ENCODE measurements around the gene VPS33B. TPM values are rescaled to one million over a fixed set of nuclear protein-coding genes. Genes with fewer than 3 reads are reported as not detected.

VPS33B gene
- total and polyA plus RNA-seq, 2 of the 13 experiments (the other 11 are each of a cell fraction or from before 2014, with no cell fraction given) = 15.8 to 16.5 TPM

GRCh38 chr15:91032919-91033803 lies 10.8 kb upstream of the VPS33B start:
- ATAC-seq (peak; percentile 96), DNase-seq (ENCODE audit: low spot score) (peak; percentile 75), FAIRE-seq (peak; percentile 80)
- in situ Hi-C loops (cut with HindIII; ENCODE audit: extremely low pct_ligation_motif_present, low pct_unique_long_range_greater_than_20kb) = no loop called here
- peak overlapping the region; percentile 92 for H3K4me2 ChIP-seq (ENCODE audit: low read depth, low read length)
- no peak overlapping the region for H3K9ac ChIP-seq (ENCODE audit: insufficient read depth, low read depth, low read length)
- H3K79me2 ChIP-seq (ENCODE audit: insufficient read depth, low read length) = no peaks in the 10 kb centered on the region
- H3K9me3 ChIP-seq (ENCODE audit: low read length) = no peaks in the 10 kb centered on the region
- BruUV-seq (replicated peaks) = no TSS peak
- H3K27ac ChIP-seq (ENCODE audit: extremely low read length, insufficient read depth, low read length) = no peak overlapping the region
- peak overlapping the region; percentile 72 for H2AFZ ChIP-seq (ENCODE audit: low read length)
- H4K20me1 ChIP-seq (ENCODE audit: insufficient read depth, low read length) = no peaks in the 10 kb centered on the region
- peak overlapping the region in 1 of 3 experiments; percentile 64; a peak in 2 of 6 replicates for H3K4me3 ChIP-seq (replicated peaks in 1 of 3; ENCODE audit: insufficient read depth in 1 of 3, low read depth in 2 of 3, low read length in 3 of 3)
- no peaks in the 10 kb centered on the region for H3K4me1 ChIP-seq (ENCODE audit: insufficient read depth, low read length)
- ChIA-PET POLR2A (interaction anchor here (1.1 kb wide), 1 partner anchor 78 kb away, joined by 3 read pairs; the partner anchor contains the start of gene RCCD1), CTCF (ENCODE audit: low intra/inter-chr PET ratio, low total read pairs) (interaction anchor here (1.5 kb wide), 1 partner anchor 101 kb away, joined by 4 read pairs; the partner anchor contains the start of gene HDDC3)
- H3K36me3 ChIP-seq (replicated peaks in 1 of 2; ENCODE audit: control insufficient read depth in 1 of 2, insufficient read depth in 2 of 2, low read length in 2 of 2) = no peaks in the 10 kb centered on the region
- H3K27me3 ChIP-seq (ENCODE audit: control insufficient read depth in 1 of 2, insufficient read depth in 2 of 2, low read length in 2 of 2) = peaks cover 2 to 21% of the 10 kb centered on the region in 2 experiments; a peak in 3 of 5 replicates
- intact Hi-C loops (cut with micrococcal nuclease; ENCODE audit: unreplicated experiment) = loop anchor here (5.0 kb wide), 2 partner anchors 76 to 101 kb away; partner anchors contain the start of gene HDDC3
- 25% methylated on average over 5 of the region's 12 CpGs for WGBS (ENCODE audit: low lambda C conversion rate)
- TF ChIP-seq ZFP41 (CRISPR knock-in tag; IDR thresholded peaks at IDR 0.05; ENCODE audit: borderline replicate concordance) (no peak), KAT8 (CRISPR knock-in tag; IDR thresholded peaks at IDR 0.05) (peak; percentile 68; the same call in 1 of the 2 replicates), ZNF33B (CRISPR knock-in tag; IDR thresholded peaks at IDR 0.05) (no peak), ZMYM4 (CRISPR knock-in tag; IDR thresholded peaks at IDR 0.05) (peak; percentile 68), ZFP91 (CRISPR knock-in tag; IDR thresholded peaks at IDR 0.05; ENCODE audit: borderline replicate concordance) (peak; percentile 44; the same call in 1 of the 2 replicates), FIP1L1 (IDR thresholded peaks at IDR 0.05; ENCODE audit: borderline replicate concordance, insufficient read depth, low read depth, low read length) (no peak), BHLHE40 (IDR thresholded peaks at IDR 0.05; ENCODE audit: low read length) (peak; percentile 38; the same call in 1 of the 2 replicates), MEF2D (CRISPR knock-in tag; IDR thresholded peaks at IDR 0.05) (peak; percentile 29; the same call in 1 of the 2 replicates), HBP1 (CRISPR knock-in tag; IDR thresholded peaks at IDR 0.05; ENCODE audit: low read depth) (no peak), PHF8 (CRISPR knock-in tag; IDR thresholded peaks at IDR 0.05) (0 out of 2 replicates have a peak, but pooled peaks have one; percentile 44), CSRNP1 (CRISPR knock-in tag; IDR thresholded peaks at IDR 0.05) (no peak), HNRNPL (IDR thresholded peaks at IDR 0.05; ENCODE audit: low read depth, low read length) (peak; percentile 62; the same call in 1 of the 2 replicates), ERF (CRISPR knock-in tag; IDR thresholded peaks at IDR 0.05) (peak; percentile 47; the same call in 1 of the 2 replicates), MXD4 (CRISPR knock-in tag; IDR thresholded peaks at IDR 0.05) (peak; percentile 18; the same call in 1 of the 2 replicates), ZNF331 (CRISPR knock-in tag; IDR thresholded peaks at IDR 0.05) (peak; percentile 62; the same call in 1 of the 2 replicates), RAD21 (CRISPR knock-in tag; IDR thresholded peaks at IDR 0.05) (peak; percentile 82), ZBTB43 (CRISPR knock-in tag; conservative IDR thresholded peaks at IDR 0.05) (peak; percentile 72; the same call in 1 of the 2 replicates)
